Large intestine (tissue), 3 donors: ENCODE data around the gene TMEM171. TPM values are rescaled to one million over a fixed set of nuclear protein-coding genes. Genes with fewer than 3 reads are reported as not detected.
A peak's percentile ranks its signal among the peaks of the same experiment; 100 is the strongest.

Experiments
- DNase-seq, 2 donors: peaks; one replicate each; pipeline versions ENCODE4 v3.0.0 to v3.0.0-alpha.2; 2013
- H3K27ac ChIP-seq: one replicate; pipeline ENCODE4 v1.5.1; 2013; ENCODE audit warnings: low read length
- H3K27me3 ChIP-seq: 2 replicates; pipeline ENCODE4 v1.6.1; 2013; ENCODE audit warnings: low read length; ENCODE audit not compliant: control insufficient read depth, insufficient read depth
- H3K36me3 ChIP-seq: 2 replicates; pipeline ENCODE4 v1.6.1; 2013; ENCODE audit warnings: low read length; ENCODE audit not compliant: control insufficient read depth, insufficient read depth
- H3K4me1 ChIP-seq: one replicate; pipeline ENCODE4 v1.6.1; 2013; ENCODE audit warnings: low read length; ENCODE audit not compliant: control insufficient read depth, insufficient read depth
- H3K4me3 ChIP-seq: one replicate; pipeline ENCODE4 v1.5.1; 2013; ENCODE audit warnings: low read length
- H3K9me3 ChIP-seq: one replicate; pipeline ENCODE4 v1.6.1; 2013; ENCODE audit warnings: mild to moderate bottlenecking, low read depth, low read length, moderate library complexity; ENCODE audit not compliant: control insufficient read depth
- WGBS: methylation state at CpG from one replicate; pipeline ENCODE4 v1.1.5; 2013; ENCODE audit warnings: low lambda C conversion rate; ENCODE audit not compliant: insufficient coverage; 5-methylcytosine and 5-hydroxymethylcytosine counted together
- polyA plus RNA-seq: library from polyadenylated mRNA; unstranded; fragments of 120-200 nt; gene quantifications from one replicate; pipeline ENCODE4 v1.2.1, GENCODE V29; 2013

Gene TMEM171
- polyA plus RNA-seq, 1 donor, result 13.7 TPM

GRCh38 chr5:73170522-73170921 is 50.1 kb downstream of the TMEM171 start:
- Histone ChIP-seq H3K36me3 (no peaks in the 10 kb centered on the region), H3K4me3 (no peak overlapping the region), H3K27ac (no peak overlapping the region), H3K27me3 (no peaks in the 10 kb centered on the region), H3K9me3 (no peaks in the 10 kb centered on the region), H3K4me1 (no peaks in the 10 kb centered on the region)
- peak; percentile 26 to 55 for DNase-seq

DNA sequence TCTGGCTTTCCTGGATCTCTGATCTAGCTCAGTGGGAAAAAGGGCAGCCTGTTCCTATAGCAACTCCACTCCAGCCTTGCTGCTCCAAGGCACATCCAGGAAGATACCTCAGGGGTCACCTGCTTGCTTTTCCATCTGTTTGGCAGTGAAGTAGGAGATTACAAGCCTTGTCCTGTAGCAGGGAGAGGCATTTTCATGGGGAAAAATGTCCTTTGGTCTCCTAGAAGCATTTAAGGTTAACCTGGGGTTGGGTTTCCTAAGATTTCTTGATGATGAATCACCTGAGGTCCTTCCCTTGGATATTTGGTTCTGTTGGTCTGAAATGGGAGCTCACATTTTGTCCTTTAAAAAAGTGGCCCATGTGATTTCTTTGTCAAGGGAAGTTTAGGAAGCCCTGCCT is 51.1 kb downstream of the TMEM171 start:
- Histone ChIP-seq H3K27ac (no peak overlapping the region), H3K27me3 (no peaks in the 10 kb centered on the region), H3K36me3 (no peaks in the 10 kb centered on the region), H3K4me3 (no peak overlapping the region), H3K4me1 (no peaks in the 10 kb centered on the region), H3K9me3 (no peaks in the 10 kb centered on the region)
- no peak for DNase-seq

DNA sequence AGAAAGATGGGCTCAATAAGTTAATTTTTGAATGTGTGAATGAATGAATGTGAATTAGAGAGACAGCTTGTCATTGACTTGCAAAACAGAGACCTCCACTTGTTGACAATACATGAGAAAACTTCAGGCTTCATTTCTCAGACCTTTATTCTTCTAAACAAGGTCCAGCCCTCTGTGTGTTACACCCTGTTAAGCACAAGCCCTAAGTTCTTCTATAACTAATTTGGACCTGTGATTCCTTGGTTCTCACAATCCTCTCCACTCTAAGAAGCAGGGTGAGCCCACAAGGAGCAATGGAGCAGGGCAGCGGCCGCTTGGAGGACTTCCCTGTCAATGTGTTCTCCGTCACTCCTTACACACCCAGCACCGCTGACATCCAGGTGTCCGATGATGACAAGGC is 52.6 kb downstream of the TMEM171 start, which contains the start of gene TMEM174:
Gene TMEM174, plus strand, starts transcription at position 243 of the 400 bp plus-strand sequence. Its CDS starts 51 bp downstream, at position 294.
- Histone ChIP-seq H3K4me3 (no peak within 1 kb of the TSS), H3K27me3 (no peaks in the 10 kb centered on the region), H3K36me3 (no peaks in the 10 kb centered on the region), H3K4me1 (no peaks in the 10 kb centered on the region), H3K27ac (no peak within 1 kb of the TSS), H3K9me3 (no peaks in the 10 kb centered on the region)
- no peak for DNase-seq
- WGBS, result no CpG with 5 or more reads among the region's 5 CpGs

DNA sequence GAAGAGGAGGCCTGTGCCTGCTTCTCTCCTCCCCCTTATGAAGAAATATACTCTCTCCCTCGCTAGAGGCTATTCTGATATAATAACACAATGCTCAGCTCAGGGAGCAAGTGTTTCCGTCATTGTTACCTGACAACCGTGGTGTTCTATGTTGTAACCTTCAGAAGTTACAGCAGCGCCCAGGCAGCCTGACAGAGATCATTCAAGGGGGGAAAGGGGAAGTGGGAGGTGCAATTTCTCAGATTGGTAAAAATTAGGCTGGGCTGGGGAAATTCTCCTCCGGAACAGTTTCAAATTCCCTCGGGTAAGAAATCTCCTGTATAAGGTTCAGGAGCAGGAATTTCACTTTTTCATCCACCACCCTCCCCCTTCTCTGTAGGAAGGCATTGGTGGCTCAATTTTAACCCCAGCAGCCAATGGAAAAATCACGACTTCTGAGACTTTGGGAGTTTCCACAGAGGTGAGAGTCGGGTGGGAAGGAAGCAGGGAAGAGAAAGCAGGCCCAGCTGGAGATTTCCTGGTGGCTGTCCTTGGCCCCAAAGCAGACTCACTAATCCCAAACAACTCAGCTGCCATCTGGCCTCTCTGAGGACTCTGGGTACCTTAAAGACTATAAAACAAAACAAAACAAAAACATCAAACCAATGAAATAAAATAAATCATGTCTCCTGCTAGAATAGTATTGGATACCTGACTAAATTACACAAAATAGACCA is 53.9 kb downstream of the TMEM171 start:
- no peaks in the 10 kb centered on the region for H3K36me3 ChIP-seq
- no peaks in the 10 kb centered on the region for H3K9me3 ChIP-seq
- DNase-seq, result no peak
- no peaks in the 10 kb centered on the region for H3K4me1 ChIP-seq
- H3K4me3 ChIP-seq, result no peak overlapping the region
- H3K27me3 ChIP-seq, result no peaks in the 10 kb centered on the region
- no peak overlapping the region for H3K27ac ChIP-seq
- WGBS, result no CpG with 5 or more reads among the region's 8 CpGs

DNA sequence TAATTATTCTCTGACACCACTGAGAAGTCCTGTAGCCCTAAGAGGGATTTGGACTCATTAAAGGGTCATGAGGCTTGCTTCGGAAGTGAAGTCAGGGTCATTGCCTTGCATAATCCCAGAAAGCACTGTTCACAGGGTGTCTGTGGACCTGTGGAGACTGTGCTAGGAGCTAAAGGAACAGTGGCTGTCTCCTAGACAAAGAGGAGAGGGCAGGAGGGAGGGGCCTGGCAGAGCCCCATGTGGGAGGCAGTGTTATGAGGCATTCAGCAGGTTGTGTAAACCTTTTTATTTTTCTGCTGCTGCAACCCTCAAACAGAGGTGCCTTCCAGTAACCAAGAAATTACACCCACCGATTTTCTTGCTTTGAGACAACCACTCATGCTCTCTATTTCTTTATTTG is 55.9 kb downstream of the TMEM171 start:
- H3K27ac ChIP-seq, result no peak overlapping the region
- H3K27me3 ChIP-seq, result no peaks in the 10 kb centered on the region
- H3K36me3 ChIP-seq, result no peaks in the 10 kb centered on the region
- WGBS, result no CpG with 5 or more reads among the region's 2 CpGs
- H3K9me3 ChIP-seq, result no peaks in the 10 kb centered on the region
- H3K4me1 ChIP-seq, result peaks cover 2% of the 10 kb centered on the region
- no peak overlapping the region for H3K4me3 ChIP-seq
- DNase-seq, result no peak

- no peaks in the 10 kb centered on the region for H3K27me3 ChIP-seq
- no peaks in the 10 kb centered on the region for H3K36me3 ChIP-seq
- no CpG with 5 or more reads among the region's 5 CpGs for WGBS
- H3K9me3 ChIP-seq, result no peaks in the 10 kb centered on the region
- H3K4me1 ChIP-seq, result peaks cover 13% of the 10 kb centered on the region
- DNase-seq, result no peak
- no peak overlapping the region for H3K4me3 ChIP-seq
- no peak overlapping the region for H3K27ac ChIP-seq
Measured at GRCh38 chr5:73178265-73178664, 57.9 kb downstream of the TMEM171 start.

DNA sequence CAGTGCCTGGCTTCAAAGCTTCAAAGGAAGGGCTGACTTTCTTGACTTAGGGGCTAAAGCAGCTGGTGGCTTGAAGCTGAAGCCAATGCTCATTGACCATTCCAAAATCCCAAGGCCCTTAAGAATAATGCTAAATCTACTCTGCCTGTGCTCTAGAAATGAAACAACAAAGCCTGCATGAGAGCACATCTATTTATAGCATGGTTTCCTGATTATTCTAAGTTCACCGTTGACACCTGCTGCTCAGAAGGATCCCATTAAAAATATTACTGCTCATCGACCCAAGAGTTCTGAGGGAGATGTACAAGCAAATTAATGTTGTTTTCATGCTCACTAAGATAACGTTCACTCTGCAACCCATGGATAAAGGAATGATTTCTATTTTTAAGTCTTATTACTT is 59.4 kb downstream of the TMEM171 start:
- Histone ChIP-seq H3K4me3 (no peak overlapping the region), H3K9me3 (peaks cover 3% of the 10 kb centered on the region), H3K4me1 (peaks cover 23% of the 10 kb centered on the region), H3K27me3 (no peaks in the 10 kb centered on the region), H3K27ac (no peak overlapping the region), H3K36me3 (no peaks in the 10 kb centered on the region)
- WGBS, result no CpG with 5 or more reads among the region's 3 CpGs
- no peak for DNase-seq

- H3K27me3 ChIP-seq, result no peaks in the 10 kb centered on the region
- H3K4me3 ChIP-seq, result no peak overlapping the region
- peaks cover 4% of the 10 kb centered on the region for H3K9me3 ChIP-seq
- no peaks in the 10 kb centered on the region for H3K36me3 ChIP-seq
- no peak for DNase-seq
- no peak overlapping the region for H3K27ac ChIP-seq
- peaks cover 23% of the 10 kb centered on the region for H3K4me1 ChIP-seq
Measured at GRCh38 chr5:73180566-73180965, 60.2 kb downstream of the TMEM171 start.

Other genes starting within 250 kb of the TMEM171 start
- 28.1 TPM for gene FCHO2, start 164.5 kb upstream of the TMEM171 start, polyA plus RNA-seq
- gene TMEM174, start 52.6 kb downstream of the TMEM171 start, polyA plus RNA-seq, result not detected